GM12878 (cell line): ENCODE measurements around the gene SFXN5. TPM values are rescaled to one million over a fixed set of nuclear protein-coding genes. Genes with fewer than 3 reads are reported as not detected.

Source experiments
- BHLHE40 ChIP-seq, 2 experiments: fragments of 450-650 bp in 1 of 2; IDR thresholded peaks; 2 replicates each; pipeline ENCODE4 v1.6.1; 2011 to 2017; ENCODE audit warnings: low read depth in 2 of 2, borderline replicate concordance in 1 of 2, improper control_type of control experiment in 1 of 2, low read length in 1 of 2, mild to moderate bottlenecking in 1 of 2
- CEBPB ChIP-seq, 2 experiments: fragments of 150-350 bp in 1 of 2; IDR thresholded peaks; 2 replicates each; pipeline ENCODE4 v1.6.1; 2012 to 2014; ENCODE audit warnings: low read depth in 2 of 2, low read length in 2 of 2, borderline replicate concordance in 1 of 2, inconsistent platforms in 1 of 2
- CHD2 ChIP-seq: IDR thresholded peaks from 2 replicates; pipeline ENCODE4 v1.6.1; 2011; ENCODE audit warnings: low read depth, low read length, improper control_type of control experiment, borderline replicate concordance
- LARP7 ChIP-seq: fragments of 450-650 bp; IDR thresholded peaks from 2 replicates; pipeline ENCODE4 v1.6.1; 2017; ENCODE audit warnings: mild to moderate bottlenecking
- SKIL ChIP-seq: fragments of 450-650 bp; IDR thresholded peaks from 2 replicates; pipeline ENCODE4 v1.6.1; 2017; ENCODE audit warnings: mild to moderate bottlenecking, low read depth, inconsistent platforms; ENCODE audit not compliant: poor library complexity, severe bottlenecking
- TCF7 ChIP-seq: IDR thresholded peaks from 2 replicates; pipeline ENCODE4 v1.6.1; 2014; ENCODE audit warnings: antibody characterized with exemption, borderline replicate concordance
- ZBTB40 ChIP-seq: fragments of 450-650 bp; IDR thresholded peaks from 2 replicates; pipeline ENCODE4 v1.6.1; 2016; ENCODE audit warnings: mild to moderate bottlenecking, moderate library complexity, borderline replicate concordance
- ZNF207 ChIP-seq: fragments of 450-650 bp; IDR thresholded peaks from 2 replicates; pipeline ENCODE4 v1.6.1; 2014; ENCODE audit warnings: antibody characterized with exemption, mild to moderate bottlenecking, borderline replicate concordance
- polyA plus RNA-seq, 11 experiments: library from polyadenylated mRNA; depleted of rRNA in 4 of 11; unstranded in 6 of 11; stranded (reverse) in 5 of 11; fragments of >200 nt; fragmentation: Nextera tagmentation in 4 of 11; fragmentation: Illumina TruSeq in 1 of 11; extraction: Ambion mirVana in 4 of 11; extraction: Trizol in 1 of 11; gene quantifications; 1 replicate in 1 of 11; 2 replicates in 10 of 11; pipeline versions ENCODE4 v1.2.1 to v1.2.3, GENCODE V29; 2011 to 2016; ENCODE audit warnings: inconsistent platforms in 2 of 11, missing spikeins in 2 of 11, low read depth in 1 of 11
- total RNA-seq, 4 experiments: library from RNA; depleted of rRNA in 3 of 4; stranded (reverse); fragments of >200 nt in 3 of 4; fragmentation: Illumina TruSeq in 1 of 4; extraction: Trizol in 1 of 4; gene quantifications; 2 replicates each; pipeline versions ENCODE4 v1.2.1 to v1.2.3, GENCODE V29; 2013 to 2021
- TF ChIP-seq, protein P1 (sequence below): fragments of 450-650 bp; IDR thresholded peaks from 2 replicates; pipeline ENCODE4 v1.6.1; 2017; ENCODE audit warnings: mild to moderate bottlenecking, moderate library complexity
- TF ChIP-seq, protein P2 (sequence below): fragments of 450-650 bp; formaldehyde crosslinking; IDR thresholded peaks from 2 replicates; pipeline ENCODE4 v1.4.0; 2022; ENCODE audit warnings: mild to moderate bottlenecking, moderate library complexity

Gene SFXN5
- total and polyA plus RNA-seq, 10 of the 15 experiments (the other 5 are each of a cell fraction or from before 2014, with no cell fraction given) = 3.3 to 15.9 (median 11.2) TPM

- TF ChIP-seq, protein P1, sequence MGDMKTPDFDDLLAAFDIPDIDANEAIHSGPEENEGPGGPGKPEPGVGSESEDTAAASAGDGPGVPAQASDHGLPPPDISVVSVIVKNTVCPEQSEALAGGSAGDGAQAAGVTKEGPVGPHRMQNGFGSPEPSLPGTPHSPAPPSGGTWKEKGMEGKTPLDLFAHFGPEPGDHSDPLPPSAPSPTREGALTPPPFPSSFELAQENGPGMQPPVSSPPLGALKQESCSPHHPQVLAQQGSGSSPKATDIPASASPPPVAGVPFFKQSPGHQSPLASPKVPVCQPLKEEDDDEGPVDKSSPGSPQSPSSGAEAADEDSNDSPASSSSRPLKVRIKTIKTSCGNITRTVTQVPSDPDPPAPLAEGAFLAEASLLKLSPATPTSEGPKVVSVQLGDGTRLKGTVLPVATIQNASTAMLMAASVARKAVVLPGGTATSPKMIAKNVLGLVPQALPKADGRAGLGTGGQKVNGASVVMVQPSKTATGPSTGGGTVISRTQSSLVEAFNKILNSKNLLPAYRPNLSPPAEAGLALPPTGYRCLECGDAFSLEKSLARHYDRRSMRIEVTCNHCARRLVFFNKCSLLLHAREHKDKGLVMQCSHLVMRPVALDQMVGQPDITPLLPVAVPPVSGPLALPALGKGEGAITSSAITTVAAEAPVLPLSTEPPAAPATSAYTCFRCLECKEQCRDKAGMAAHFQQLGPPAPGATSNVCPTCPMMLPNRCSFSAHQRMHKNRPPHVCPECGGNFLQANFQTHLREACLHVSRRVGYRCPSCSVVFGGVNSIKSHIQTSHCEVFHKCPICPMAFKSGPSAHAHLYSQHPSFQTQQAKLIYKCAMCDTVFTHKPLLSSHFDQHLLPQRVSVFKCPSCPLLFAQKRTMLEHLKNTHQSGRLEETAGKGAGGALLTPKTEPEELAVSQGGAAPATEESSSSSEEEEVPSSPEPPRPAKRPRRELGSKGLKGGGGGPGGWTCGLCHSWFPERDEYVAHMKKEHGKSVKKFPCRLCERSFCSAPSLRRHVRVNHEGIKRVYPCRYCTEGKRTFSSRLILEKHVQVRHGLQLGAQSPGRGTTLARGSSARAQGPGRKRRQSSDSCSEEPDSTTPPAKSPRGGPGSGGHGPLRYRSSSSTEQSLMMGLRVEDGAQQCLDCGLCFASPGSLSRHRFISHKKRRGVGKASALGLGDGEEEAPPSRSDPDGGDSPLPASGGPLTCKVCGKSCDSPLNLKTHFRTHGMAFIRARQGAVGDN = no peak; the same call in 1 of the 2 replicates
- TF ChIP-seq TCF7 (no peak), BHLHE40 (IDR thresholded peaks at IDR 0.05; ENCODE audit: borderline replicate concordance in 1 of 2, low read depth in 2 of 2, low read length in 1 of 2) (peak; percentile 21 to 80; a peak in 2 of 4 replicates), LARP7 (peak; percentile 71; the same call in 1 of the 2 replicates), CEBPB (IDR thresholded peaks at IDR 0.05; ENCODE audit: borderline replicate concordance in 1 of 2, low read depth in 2 of 2, low read length in 2 of 2) (no peak), ZBTB40 (peak; percentile 37; the same call in 1 of the 2 replicates), CHD2 (peak; percentile 48; the same call in 1 of the 2 replicates), SKIL (no peak), ZNF207 (peak; percentile 70; the same call in 1 of the 2 replicates)
- TF ChIP-seq, protein P2, sequence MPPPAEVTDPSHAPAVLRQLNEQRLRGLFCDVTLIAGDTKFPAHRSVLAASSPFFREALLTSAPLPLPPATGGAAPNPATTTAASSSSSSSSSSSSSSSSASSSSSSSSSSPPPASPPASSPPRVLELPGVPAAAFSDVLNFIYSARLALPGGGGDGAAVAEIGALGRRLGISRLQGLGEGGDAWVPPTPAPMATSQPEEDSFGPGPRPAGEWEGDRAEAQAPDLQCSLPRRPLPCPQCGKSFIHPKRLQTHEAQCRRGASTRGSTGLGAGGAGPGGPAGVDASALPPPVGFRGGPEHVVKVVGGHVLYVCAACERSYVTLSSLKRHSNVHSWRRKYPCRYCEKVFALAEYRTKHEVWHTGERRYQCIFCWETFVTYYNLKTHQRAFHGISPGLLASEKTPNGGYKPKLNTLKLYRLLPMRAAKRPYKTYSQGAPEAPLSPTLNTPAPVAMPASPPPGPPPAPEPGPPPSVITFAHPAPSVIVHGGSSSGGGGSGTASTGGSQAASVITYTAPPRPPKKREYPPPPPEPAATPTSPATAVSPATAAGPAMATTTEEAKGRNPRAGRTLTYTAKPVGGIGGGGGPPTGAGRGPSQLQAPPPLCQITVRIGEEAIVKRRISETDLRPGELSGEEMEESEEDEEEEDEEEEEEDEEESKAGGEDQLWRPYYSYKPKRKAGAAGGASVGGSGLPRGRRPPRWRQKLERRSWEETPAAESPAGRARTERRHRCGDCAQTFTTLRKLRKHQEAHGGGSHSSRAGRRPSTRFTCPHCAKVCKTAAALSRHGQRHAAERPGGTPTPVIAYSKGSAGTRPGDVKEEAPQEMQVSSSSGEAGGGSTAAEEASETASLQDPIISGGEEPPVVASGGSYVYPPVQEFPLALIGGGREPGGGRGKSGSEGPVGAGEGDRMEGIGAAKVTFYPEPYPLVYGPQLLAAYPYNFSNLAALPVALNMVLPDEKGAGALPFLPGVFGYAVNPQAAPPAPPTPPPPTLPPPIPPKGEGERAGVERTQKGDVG (CRISPR knock-in tag) = no peak
Measured at GRCh38 chr2:72915907-72916742, 155.4 kb downstream of the SFXN5 start (continued).
